GM12891 (cell line): ENCODE measurements around the gene PGS1.

ENCODE experiments used
- DNase-seq: peaks from one replicate; pipeline ENCODE4 v3.0.0; 2011; ENCODE audit warnings: low spot score; ENCODE audit not compliant: insufficient read length
- FAIRE-seq: peaks from 2 replicates; lab custom pipeline; 2011; peaks lifted over from hg19 to GRCh38; lab: Jason Lieb, UNC
- PAX5 ChIP-seq: IDR thresholded peaks from 2 replicates; pipeline ENCODE4 v1.6.1; 2011; ENCODE audit warnings: low read length, moderate library complexity, mild to moderate bottlenecking; ENCODE audit not compliant: insufficient read depth, severe bottlenecking
- POLR2A ChIP-seq: IDR thresholded peaks from 2 replicates; pipeline ENCODE4 v1.6.1; 2011; ENCODE audit warnings: low read depth, low read length, control low read depth
- POLR2AphosphoS5 ChIP-seq: IDR thresholded peaks from 2 replicates; pipeline ENCODE4 v1.6.1; 2011; ENCODE audit warnings: low read depth, low read length, control low read depth
- POU2F2 ChIP-seq: IDR thresholded peaks from 2 replicates; pipeline ENCODE4 v1.6.1; 2011; ENCODE audit warnings: low read depth, mild to moderate bottlenecking, control low read depth, low read length, moderate library complexity
- SPI1 ChIP-seq: IDR thresholded peaks from 2 replicates; pipeline ENCODE4 v1.6.1; 2011; ENCODE audit warnings: low read depth, low read length, control low read depth
- TAF1 ChIP-seq: IDR thresholded peaks from 2 replicates; pipeline ENCODE4 v1.6.1; 2011; ENCODE audit warnings: low read depth, low read length, control low read depth

PGS1 gene

DNA sequence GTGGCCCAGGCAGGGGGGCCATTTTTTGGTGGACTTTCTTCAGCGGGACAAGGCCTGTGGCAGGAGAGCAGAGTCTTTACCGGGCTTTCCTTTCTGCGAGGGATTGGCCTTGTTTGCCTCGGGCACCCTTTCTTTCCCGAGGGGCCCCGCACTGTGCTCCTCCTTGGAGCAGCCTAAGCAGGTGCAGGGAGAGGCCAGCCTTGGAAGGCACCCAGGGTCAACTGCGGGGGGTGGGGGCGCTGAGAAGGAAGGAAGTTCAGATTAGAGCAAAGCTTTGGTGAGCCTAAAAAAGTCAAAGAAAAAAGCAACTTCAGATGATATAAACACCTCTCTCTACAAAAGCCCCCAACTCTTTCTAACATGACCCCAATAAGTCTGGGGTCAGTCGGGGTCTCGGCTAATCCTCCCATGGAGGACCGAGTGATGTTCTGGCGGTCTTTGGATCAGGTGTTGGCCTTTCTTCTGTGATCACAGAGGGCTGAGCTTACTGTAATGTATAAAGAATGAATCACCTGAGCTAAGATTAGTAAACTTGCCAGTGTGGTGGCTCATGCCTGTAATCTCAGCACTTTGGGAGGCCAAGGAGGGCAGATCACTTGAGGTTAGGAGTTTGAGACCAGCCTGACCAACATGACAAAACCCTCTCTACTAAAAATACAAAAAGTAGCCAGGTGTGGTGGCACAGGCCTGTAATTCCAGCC, 63.0 kb downstream of the PGS1 start:
- DNase-seq (no peak), FAIRE-seq (no peak)
- TF ChIP-seq SPI1 (no peak), TAF1 (no peak), POLR2AphosphoS5 (no peak), POLR2A (no peak), PAX5 (no peak), POU2F2 (no peak)

DNA sequence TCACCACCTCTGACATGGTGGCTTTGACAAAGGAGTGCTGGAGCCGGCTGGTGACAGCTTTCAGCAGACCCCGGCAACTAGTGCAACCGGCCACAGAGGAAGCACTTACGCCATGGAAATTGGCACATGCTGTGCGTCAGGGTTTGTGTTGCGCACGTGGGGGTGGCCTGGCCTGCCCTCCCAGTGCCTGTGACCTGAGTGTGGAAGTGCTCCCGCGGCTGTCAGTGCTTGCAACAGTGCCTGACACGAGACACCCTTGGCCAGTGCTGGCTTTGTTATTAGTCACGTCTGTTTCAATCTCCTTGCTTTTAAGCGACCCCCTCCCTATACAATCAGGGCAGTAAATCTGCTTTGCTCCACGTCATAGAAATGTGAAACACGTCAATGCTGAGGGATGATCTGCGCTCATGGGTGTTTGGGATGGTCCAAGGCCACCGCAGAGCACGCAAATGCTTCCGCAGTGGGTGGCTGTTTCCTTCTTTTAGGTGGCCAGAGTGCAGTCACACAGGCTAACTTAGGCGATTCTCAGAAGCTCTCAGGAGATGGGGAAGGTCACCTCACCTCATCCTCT, 64.3 kb downstream of the PGS1 start:
- DNase-seq (no peak), FAIRE-seq (no peak)
- TF ChIP-seq POU2F2 (no peak), TAF1 (no peak), PAX5 (no peak), SPI1 (no peak), POLR2A (no peak), POLR2AphosphoS5 (no peak)

DNA sequence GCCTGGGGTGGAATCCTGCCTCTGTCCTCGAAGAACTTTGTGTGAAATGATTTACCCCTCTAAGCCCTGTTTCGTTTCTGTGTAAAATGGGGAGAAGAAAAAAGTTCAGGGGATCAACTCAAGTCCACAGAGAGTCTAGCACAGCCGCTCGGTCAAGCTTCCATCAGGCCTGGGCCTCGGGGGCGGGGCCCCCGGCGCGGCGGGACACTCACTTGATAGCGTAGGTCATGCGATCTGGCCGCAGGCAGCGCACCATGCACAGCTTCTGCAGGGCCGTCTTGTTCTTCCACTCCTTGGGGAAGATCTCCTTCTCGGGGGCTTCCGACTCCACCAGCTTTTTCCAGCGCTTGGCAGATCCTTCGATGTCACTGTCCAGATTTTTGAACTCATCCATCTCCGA, 65.9 kb downstream of the PGS1 start:
- TF ChIP-seq POLR2A: no peak
- no peak for TF ChIP-seq TAF1
- TF ChIP-seq PAX5: no peak
- no peak for TF ChIP-seq SPI1
- no peak for TF ChIP-seq POU2F2
- no peak for TF ChIP-seq POLR2AphosphoS5
- no peak for FAIRE-seq
- DNase-seq: no peak

DNA sequence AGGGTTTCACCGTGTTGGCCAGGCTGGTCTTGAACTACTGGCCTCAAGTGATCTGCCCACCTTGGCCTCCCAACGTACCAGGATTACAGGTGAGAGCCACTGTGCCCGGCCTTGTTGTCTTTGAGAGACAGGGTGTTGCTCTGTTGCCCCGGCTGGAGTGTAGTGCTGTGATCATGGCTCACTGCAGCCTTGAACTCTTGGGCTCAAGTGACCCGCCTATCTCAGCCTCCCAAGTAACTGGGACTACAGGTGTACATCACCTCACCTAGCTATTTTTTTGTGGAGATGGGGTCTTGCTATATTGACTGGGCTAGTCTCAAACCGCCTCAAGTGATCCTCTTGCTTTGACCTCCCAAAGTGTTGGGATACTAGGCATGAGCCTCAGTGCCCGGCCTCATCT, 68.4 kb downstream of the PGS1 start:
- no peak for DNase-seq

DNA sequence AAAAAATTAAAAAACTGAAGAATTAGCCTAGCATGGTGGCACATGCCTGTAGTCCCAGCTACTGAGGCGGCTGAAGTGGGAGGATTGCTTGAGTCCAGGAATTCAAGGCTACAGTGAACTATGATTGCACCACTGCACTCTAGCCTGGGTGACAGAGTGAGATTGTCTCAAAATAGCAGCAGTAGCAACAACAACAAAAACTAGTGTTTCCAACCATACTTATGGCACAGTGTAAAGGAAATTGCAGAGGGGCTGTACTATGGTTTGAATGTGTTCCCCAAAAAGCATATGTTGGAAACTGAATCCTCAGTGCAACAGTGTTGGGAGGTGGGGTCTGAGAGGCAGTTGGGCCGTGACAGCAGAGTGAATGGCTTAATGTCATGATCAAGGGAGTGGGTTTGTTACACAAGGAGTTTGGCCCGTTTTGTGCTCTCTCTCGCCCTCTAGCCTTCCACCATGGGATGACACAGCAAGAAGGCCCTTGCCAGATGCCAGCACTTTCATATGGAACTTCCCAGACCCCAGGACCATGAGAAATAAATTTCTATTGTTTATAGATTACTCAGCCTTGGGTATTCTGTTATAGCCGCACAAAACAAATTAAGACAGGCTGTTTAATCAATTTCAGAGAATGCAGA, 70.0 kb downstream of the PGS1 start:
- TF ChIP-seq PAX5 (no peak), POLR2AphosphoS5 (no peak), SPI1 (no peak), POU2F2 (no peak), POLR2A (no peak), TAF1 (no peak)
- FAIRE-seq (peak; percentile 74), DNase-seq (no peak)

More for the DNA sequence above, 68.4 kb downstream of the PGS1 start:
- no peak for FAIRE-seq
- TF ChIP-seq TAF1 (no peak), PAX5 (no peak), POLR2AphosphoS5 (no peak), POLR2A (no peak), POU2F2 (no peak), SPI1 (no peak)

DNA sequence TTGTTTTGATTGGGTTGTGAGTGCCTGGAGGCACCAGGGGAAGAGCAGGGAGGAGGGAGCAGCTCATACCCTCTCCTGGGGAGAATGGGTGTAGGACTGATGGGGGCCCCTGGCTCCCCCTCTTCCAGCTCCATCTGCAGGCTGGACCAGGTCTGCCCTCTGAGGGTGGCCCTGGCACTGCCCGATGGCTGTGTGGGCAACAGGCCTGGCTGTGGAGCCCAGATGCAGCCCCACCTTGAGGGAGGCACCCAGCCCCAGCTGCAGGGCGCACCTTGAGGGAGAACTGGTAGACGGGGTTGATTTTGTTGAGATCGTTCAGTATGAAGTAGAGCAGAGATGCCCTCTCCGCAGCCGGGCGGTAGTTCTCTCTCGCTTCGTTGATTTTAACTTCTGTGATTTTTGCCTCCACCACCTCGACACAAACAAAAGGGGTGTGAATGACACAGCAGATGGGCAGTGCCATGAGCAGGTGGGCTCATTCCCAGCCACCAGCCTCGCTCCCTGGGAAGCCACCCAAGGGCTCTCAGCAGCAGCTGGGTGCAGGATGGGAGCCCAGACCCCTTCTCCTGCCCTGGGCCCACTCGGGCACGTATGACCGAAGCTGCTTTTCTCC, 71.6 kb downstream of the PGS1 start:
- no peak for FAIRE-seq
- no peak for DNase-seq
- TF ChIP-seq TAF1: no peak
- TF ChIP-seq POU2F2: no peak
- no peak for TF ChIP-seq POLR2A
- TF ChIP-seq SPI1: no peak
- TF ChIP-seq PAX5: no peak
- no peak for TF ChIP-seq POLR2AphosphoS5

DNA sequence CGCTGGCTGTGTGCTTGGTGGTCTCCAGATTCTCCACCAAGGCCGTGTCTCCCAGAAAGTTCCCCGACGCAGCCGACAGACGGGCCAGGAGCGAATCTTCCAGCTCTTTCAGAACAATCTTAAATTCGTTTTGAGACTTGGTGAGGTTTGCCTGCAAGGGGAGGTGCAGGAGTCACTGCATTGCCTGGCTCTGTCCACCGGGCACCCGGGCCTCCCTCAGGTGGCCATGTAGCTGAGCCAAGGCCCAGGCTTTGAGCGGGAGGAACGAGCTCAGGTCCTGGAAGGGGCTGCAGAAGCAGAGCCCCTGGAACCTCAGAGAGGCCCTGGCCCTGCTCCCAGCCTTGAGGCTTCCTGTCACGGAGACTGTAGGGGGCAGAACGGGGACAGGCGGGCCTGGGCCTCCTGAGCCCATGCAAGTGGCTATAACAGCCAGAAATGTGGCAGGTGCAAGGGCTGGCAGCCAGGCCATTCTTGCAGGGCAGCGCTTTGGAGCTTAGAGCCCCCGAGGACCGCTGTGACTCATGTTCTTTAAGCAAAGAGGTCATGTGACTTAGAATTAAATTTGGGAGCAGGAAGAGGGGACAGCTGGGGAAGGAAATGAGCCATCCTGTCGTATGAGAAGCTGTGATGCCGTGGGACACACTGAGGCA, 72.4 kb downstream of the PGS1 start:
- DNase-seq (no peak), FAIRE-seq (no peak)
- TF ChIP-seq POLR2A: no peak
- TF ChIP-seq PAX5: no peak
- TF ChIP-seq POU2F2: no peak
- TF ChIP-seq POLR2AphosphoS5: no peak
- TF ChIP-seq SPI1: no peak
- no peak for TF ChIP-seq TAF1

DNA sequence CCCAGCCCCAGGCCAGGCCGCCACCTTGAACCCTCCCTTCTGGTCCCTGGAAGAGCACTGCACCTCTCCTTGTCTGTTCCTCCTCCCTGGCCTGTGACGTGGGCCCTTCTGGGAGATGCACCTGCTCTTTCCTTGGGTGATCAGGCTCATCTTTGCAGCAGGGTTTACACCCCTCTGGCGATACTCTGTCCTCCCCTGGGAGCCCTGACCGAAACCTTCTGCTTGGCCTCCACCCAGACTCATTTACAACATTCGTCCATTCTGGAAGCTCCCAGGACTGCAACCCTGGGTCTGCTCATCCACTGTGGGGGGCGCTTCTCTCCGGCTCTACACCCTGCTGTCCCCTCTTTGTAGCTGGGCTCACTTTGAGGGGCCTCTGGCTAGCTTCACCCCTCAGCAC, 73.3 kb downstream of the PGS1 start:
- no peak for FAIRE-seq
- TF ChIP-seq TAF1 (no peak), PAX5 (no peak), SPI1 (no peak), POU2F2 (no peak), POLR2AphosphoS5 (no peak), POLR2A (no peak)

DNA sequence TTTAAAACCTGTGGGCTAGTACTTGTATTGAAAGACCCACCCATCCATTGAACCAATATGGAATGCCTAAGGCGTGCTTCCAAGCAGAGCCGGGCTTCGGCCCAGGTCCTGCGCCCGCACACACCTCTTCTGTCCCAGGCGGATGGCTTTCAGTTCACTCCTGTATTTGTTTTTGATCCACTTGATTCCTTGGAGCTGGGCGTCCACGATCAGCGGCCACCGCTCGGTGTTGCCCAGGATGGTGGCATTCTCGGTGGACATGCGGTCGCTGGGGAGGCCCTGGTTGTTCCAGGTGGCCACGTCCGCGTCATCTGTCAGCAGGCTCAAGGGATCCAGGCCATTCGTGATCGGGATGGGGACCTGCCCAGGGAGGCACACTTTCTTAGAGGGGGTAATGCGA, 75.9 kb downstream of the PGS1 start:
- no peak for DNase-seq
- no peak for FAIRE-seq
- no peak for TF ChIP-seq PAX5
- TF ChIP-seq POU2F2: no peak
- no peak for TF ChIP-seq POLR2A

More for the DNA sequence above, 73.3 kb downstream of the PGS1 start:
- DNase-seq: no peak
